ENCODE data around the gene PCDHA1. TPM values are rescaled to one million over a fixed set of nuclear protein-coding genes. Genes with fewer than 3 reads are reported as not detected.

PCDHA1 gene
- total and polyA plus RNA-seq, 8 donors = 0.06 to 0.14 (median 0.11) TPM; not detected in 4

DNA sequence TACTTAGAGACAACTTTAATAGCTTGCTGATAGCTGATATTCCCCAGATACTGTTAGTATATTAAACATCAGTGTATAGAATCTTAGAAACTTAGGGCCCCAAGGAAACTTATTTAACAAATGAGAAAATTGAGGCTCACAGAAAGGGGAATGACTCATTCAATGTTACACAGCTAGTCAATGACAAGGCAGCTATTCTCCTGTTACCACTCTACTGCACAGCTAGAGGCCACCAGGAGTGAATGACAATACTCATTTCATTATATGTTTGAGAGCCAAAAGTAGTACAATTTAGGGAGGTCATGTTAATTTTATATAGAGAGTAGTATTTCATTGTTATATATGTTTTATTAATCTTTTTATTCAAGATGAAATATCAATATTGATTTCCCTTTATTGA lies 232.0 kb downstream of the PCDHA1 start:
- TF ChIP-seq, protein P1, sequence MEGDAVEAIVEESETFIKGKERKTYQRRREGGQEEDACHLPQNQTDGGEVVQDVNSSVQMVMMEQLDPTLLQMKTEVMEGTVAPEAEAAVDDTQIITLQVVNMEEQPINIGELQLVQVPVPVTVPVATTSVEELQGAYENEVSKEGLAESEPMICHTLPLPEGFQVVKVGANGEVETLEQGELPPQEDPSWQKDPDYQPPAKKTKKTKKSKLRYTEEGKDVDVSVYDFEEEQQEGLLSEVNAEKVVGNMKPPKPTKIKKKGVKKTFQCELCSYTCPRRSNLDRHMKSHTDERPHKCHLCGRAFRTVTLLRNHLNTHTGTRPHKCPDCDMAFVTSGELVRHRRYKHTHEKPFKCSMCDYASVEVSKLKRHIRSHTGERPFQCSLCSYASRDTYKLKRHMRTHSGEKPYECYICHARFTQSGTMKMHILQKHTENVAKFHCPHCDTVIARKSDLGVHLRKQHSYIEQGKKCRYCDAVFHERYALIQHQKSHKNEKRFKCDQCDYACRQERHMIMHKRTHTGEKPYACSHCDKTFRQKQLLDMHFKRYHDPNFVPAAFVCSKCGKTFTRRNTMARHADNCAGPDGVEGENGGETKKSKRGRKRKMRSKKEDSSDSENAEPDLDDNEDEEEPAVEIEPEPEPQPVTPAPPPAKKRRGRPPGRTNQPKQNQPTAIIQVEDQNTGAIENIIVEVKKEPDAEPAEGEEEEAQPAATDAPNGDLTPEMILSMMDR (IDR thresholded peaks at IDR 0.05) = no peak
- H3K36me3 ChIP-seq = no peaks in the 10 kb centered on the region
- no peaks in the 10 kb centered on the region for H3K9me3 ChIP-seq
- intact Hi-C loops (cut with DNase I) = no loop called here
- H3K27me3 ChIP-seq = no peaks in the 10 kb centered on the region
- no peak overlapping the region for H3K27ac ChIP-seq
- no peak for DNase-seq
- H3K4me1 ChIP-seq = no peaks in the 10 kb centered on the region
- no peak for ATAC-seq
- H3K4me3 ChIP-seq = no peak overlapping the region

DNA sequence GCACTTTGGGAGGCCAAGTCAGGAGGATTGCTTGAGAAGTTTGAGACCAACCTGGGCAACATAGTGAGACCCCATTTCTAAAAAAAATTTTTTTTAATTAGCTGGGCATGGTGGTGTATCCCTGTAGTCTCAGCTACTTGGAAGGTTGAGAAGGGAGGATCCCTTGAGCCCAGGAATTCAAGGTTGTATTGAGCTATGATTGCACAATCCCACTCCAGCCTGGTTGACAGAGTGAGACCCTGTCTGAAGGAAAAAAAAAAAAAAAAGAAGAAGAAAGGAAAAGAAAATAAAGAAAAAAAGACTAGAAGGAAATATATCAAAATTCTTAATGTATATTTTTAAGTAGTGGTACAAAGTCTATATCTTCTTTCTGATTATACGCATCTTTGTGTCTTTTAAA lies 236.4 kb downstream of the PCDHA1 start:
- Histone ChIP-seq H3K27me3 (no peaks in the 10 kb centered on the region), H3K36me3 (no peaks in the 10 kb centered on the region), H3K4me3 (no peak overlapping the region), H3K27ac (no peak overlapping the region), H3K4me1 (no peaks in the 10 kb centered on the region), H3K9me3 (peaks cover 0 to 2% of the 10 kb centered on the region in 2 donors)
- ATAC-seq (no peak), DNase-seq (no peak)
- TF ChIP-seq, protein P1 (IDR thresholded peaks at IDR 0.05) = no peak
- intact Hi-C loops (cut with DNase I) = no loop called here

DNA sequence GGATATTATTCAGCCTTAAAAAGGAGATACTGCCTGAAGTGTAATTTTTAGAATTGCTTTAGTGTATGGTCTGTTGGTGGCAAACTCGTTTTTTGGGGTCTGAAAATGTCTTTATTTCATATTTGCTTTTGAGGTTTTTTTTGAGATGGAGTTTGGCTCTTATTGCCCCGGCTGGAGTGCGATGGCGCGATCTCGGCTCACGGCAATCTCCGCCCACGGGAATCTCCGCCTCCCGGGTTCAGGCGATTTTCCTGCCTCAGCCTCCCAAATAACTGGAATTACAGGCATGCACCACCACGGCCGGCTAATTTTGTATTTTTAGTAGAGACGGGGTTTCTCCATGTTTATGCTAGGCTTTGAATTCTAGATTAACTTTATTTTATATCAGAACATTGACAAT lies 245.1 kb downstream of the PCDHA1 start:
- Histone ChIP-seq H3K27ac (no peak overlapping the region), H3K4me1 (no peaks in the 10 kb centered on the region), H3K4me3 (no peak overlapping the region), H3K27me3 (no peaks in the 10 kb centered on the region), H3K9me3 (no peaks in the 10 kb centered on the region), H3K36me3 (no peaks in the 10 kb centered on the region)
- TF ChIP-seq, protein P1 (IDR thresholded peaks at IDR 0.05) = no peak
- no peak for DNase-seq
- intact Hi-C loops (cut with DNase I) = no loop called here
- no peak for ATAC-seq

DNA sequence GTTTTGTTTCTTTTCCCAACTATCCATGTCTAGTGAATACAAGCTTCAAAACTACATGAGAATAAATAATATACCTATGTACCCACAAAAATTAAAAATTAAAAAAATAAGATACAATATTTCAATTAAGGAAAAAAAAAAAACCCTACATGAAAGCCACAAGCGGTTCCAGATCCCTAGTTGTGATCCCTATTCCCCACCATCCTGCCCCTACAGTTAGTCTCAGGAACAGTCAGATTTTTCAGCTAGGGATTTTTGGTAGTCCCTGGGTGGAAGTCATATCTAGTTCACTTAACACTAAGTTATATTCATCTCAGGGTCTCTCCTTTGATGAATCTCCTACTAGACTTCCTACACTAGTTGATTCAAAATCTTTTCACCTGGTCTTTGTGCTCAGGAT lies 246.7 kb downstream of the PCDHA1 start:
- no peaks in the 10 kb centered on the region for H3K9me3 ChIP-seq
- H3K27ac ChIP-seq = no peak overlapping the region
- H3K4me3 ChIP-seq = no peak overlapping the region
- TF ChIP-seq, protein P1 (IDR thresholded peaks at IDR 0.05) = no peak
- no peaks in the 10 kb centered on the region for H3K36me3 ChIP-seq
- DNase-seq (no peak), ATAC-seq (no peak)
- no peaks in the 10 kb centered on the region for H3K27me3 ChIP-seq
- intact Hi-C loops (cut with DNase I) = no loop called here
- H3K4me1 ChIP-seq = no peaks in the 10 kb centered on the region

DNA sequence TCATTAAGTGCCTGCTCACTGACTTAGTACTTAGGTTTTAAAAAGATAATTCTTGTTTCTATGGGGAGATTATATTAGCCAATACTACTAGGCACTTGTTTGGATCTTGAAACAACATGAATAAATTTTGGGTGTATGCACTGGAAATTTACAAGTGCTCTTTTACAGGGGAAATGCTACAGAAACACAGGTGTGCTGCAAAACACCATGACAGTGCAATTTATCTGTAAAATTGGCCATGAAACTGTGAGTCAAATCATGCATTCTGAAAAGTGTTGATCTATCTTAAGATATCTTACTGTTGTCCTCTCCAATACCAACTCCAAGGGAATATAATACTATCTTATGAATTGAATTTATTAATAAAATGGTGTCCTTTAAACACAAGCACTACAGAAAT lies 253.1 kb downstream of the PCDHA1 start:
- H3K4me1 ChIP-seq = no peaks in the 10 kb centered on the region
- H3K27me3 ChIP-seq = no peaks in the 10 kb centered on the region
- H3K9me3 ChIP-seq = peaks cover 0 to 3% of the 10 kb centered on the region in 2 donors
- no peak overlapping the region for H3K4me3 ChIP-seq
- ATAC-seq (no peak), DNase-seq (no peak)
- intact Hi-C loops (cut with DNase I) = no loop called here
- no peaks in the 10 kb centered on the region for H3K36me3 ChIP-seq
- no peak overlapping the region for H3K27ac ChIP-seq
- TF ChIP-seq, protein P1 (IDR thresholded peaks at IDR 0.05) = no peak

All from left lung (tissue), 10 donors.